SU-DHL-6 (cell line): ENCODE data around the gene LTF.

Experiments used
- H2AFZ ChIP-seq: fragments of 200-600 bp; sonication (generic); 2 replicates; pipeline ENCODE4 v1.6.1; 2014; ENCODE audit warnings: low read depth, mild to moderate bottlenecking, moderate library complexity, mixed read lengths, antibody characterized with exemption, low read length; ENCODE audit not compliant: severe bottlenecking
- H3F3A ChIP-seq: fragments of 200-600 bp; shearing (Covaris generic); 2 replicates; pipeline ENCODE4 v1.6.0; 2016; ENCODE audit warnings: antibody characterized with exemption, mild to moderate bottlenecking; ENCODE audit not compliant: insufficient read depth
- H3K27ac ChIP-seq: fragments of 200-600 bp; sonication (generic); 2 replicates; pipeline ENCODE4 v1.5.1; 2016; ENCODE audit warnings: low read depth, mild to moderate bottlenecking, low read length, moderate library complexity, mixed read lengths
- H3K27me3 ChIP-seq: fragments of 200-600 bp; sonication (generic), shearing (Covaris generic); 2 replicates; pipeline ENCODE4 v1.6.0; 2014; ENCODE audit warnings: mild to moderate bottlenecking, low read length
- H3K36me3 ChIP-seq: fragments of 200-600 bp; sonication (generic); 2 replicates; pipeline ENCODE4 v1.6.1; 2014; ENCODE audit warnings: mild to moderate bottlenecking, low read length, mixed read lengths
- H3K4me2 ChIP-seq: fragments of 300-600, 200-600 bp; shearing (Covaris generic), sonication (generic); 2 replicates; pipeline ENCODE4 v1.6.0; 2014; ENCODE audit warnings: low read length, low read depth, mild to moderate bottlenecking; ENCODE audit not compliant: poor library complexity, severe bottlenecking
- H3K4me3 ChIP-seq: fragments of 200-600 bp; sonication (generic); 2 replicates; pipeline ENCODE4 v1.5.1; 2014; ENCODE audit warnings: antibody characterized with exemption, low read length, mild to moderate bottlenecking, mixed read lengths; ENCODE audit not compliant: insufficient read depth, poor library complexity, severe bottlenecking
- H3K79me2 ChIP-seq: fragments of 200-600 bp; sonication (generic); 2 replicates; pipeline ENCODE4 v1.6.1; 2014; ENCODE audit warnings: mild to moderate bottlenecking, low read length, moderate library complexity; ENCODE audit not compliant: insufficient read depth
- H3K9ac ChIP-seq: fragments of 200-600 bp; sonication (generic); 2 replicates; pipeline ENCODE4 v1.7.0; 2014; ENCODE audit warnings: mild to moderate bottlenecking, low read length
- H3K9me2 ChIP-seq: fragments of 200-600 bp; sonication (generic); replicated peaks from 2 replicates; pipeline ENCODE4 v1.6.1; 2014; ENCODE audit warnings: low read length; ENCODE audit not compliant: insufficient read depth
- H3K9me3 ChIP-seq: fragments of 200-600 bp; sonication (generic); 2 replicates; pipeline ENCODE4 v1.6.1; 2014; ENCODE audit warnings: low read length, mixed read lengths; ENCODE audit not compliant: insufficient read depth
- H4K20me1 ChIP-seq: fragments of 200-600 bp; sonication (generic); 2 replicates; pipeline ENCODE4 v1.6.1; 2014; ENCODE audit warnings: low read depth, mild to moderate bottlenecking, antibody characterized with exemption, low read length, moderate library complexity, mixed read lengths
- EZH2phosphoT487 ChIP-seq: fragments of 200-600 bp; sonication (generic), shearing (Covaris generic); conservative IDR thresholded peaks from 2 replicates; pipeline ENCODE4 v1.6.1; 2018; ENCODE audit warnings: mild to moderate bottlenecking, antibody characterized with exemption, low read length, moderate library complexity, mixed read lengths
- TF ChIP-seq, protein P1 (sequence below): fragments of 200-600 bp; sonication (generic); IDR thresholded peaks from one replicate; pipeline ENCODE4 v1.5.1; 2017; ENCODE audit warnings: antibody characterized with exemption, mild to moderate bottlenecking, low read length, moderate library complexity; ENCODE audit not compliant: insufficient read depth, poor library complexity, severe bottlenecking

LTF gene

DNA sequence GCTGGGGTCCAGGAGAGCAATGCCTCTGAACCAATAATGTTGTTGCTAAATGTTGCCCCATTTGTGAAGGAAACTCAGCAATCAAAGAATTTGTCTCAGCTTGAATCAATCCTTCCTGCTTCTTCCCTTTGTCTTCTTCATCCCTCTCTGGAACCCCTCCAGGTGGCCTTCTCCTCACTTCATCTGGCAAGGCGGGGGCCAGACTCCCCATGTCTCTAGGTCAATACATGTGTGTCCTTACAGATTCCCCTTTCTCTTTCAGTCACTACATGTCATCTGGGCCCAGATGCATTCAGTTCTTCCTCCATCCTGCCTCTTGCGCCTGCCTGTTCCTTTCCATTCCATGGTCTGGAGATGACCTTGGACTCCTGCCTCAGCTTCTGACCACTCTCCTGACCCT is 8.0 kb upstream of the LTF start:
- no peak overlapping the region for H3K4me3 ChIP-seq
- no peaks in the 10 kb centered on the region for H4K20me1 ChIP-seq
- no peak overlapping the region for H3K4me2 ChIP-seq
- H3K9me3 ChIP-seq: no peaks in the 10 kb centered on the region
- no peak overlapping the region for H2AFZ ChIP-seq
- H3K9me2 ChIP-seq: no peaks in the 10 kb centered on the region
- TF ChIP-seq EZH2phosphoT487: no peak
- TF ChIP-seq, protein P1, sequence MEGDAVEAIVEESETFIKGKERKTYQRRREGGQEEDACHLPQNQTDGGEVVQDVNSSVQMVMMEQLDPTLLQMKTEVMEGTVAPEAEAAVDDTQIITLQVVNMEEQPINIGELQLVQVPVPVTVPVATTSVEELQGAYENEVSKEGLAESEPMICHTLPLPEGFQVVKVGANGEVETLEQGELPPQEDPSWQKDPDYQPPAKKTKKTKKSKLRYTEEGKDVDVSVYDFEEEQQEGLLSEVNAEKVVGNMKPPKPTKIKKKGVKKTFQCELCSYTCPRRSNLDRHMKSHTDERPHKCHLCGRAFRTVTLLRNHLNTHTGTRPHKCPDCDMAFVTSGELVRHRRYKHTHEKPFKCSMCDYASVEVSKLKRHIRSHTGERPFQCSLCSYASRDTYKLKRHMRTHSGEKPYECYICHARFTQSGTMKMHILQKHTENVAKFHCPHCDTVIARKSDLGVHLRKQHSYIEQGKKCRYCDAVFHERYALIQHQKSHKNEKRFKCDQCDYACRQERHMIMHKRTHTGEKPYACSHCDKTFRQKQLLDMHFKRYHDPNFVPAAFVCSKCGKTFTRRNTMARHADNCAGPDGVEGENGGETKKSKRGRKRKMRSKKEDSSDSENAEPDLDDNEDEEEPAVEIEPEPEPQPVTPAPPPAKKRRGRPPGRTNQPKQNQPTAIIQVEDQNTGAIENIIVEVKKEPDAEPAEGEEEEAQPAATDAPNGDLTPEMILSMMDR: no peak
- H3K36me3 ChIP-seq: no peaks in the 10 kb centered on the region
- H3K27ac ChIP-seq: no peak overlapping the region
- H3K79me2 ChIP-seq: no peaks in the 10 kb centered on the region
- no peaks in the 10 kb centered on the region for H3F3A ChIP-seq
- H3K9ac ChIP-seq: no peak overlapping the region
- no peaks in the 10 kb centered on the region for H3K27me3 ChIP-seq

DNA sequence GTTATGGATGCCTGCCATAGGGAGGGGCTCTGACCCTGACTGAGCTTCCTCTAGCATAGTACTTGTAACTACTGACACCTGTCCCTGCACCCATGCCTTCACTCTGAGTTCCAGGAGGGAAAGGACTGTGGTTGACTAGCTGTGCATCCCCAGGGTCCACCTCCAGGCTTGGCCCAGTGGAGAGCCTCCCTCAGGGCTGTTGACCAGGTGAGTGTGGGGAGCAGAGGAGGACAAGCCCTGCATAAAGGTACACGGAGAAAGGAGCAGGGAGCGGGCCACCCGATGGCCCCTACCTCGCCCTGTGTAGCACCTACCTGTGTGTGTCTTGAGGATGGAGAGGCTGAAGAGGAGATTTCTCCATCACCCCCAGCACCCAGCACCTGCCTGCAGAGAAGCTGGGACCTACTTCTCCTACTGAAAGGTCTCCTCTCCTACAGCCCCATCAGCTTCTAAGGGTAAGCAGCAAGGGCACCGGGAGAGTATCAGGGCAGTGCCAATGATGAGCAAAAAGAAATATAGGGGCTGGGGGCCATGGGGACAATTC is 6.7 kb upstream of the LTF start:
- H3K79me2 ChIP-seq: no peaks in the 10 kb centered on the region
- H3K27me3 ChIP-seq: no peaks in the 10 kb centered on the region
- H3K36me3 ChIP-seq: no peaks in the 10 kb centered on the region
- H3K27ac ChIP-seq: no peak overlapping the region
- no peak overlapping the region for H2AFZ ChIP-seq
- H3K9me2 ChIP-seq: no peaks in the 10 kb centered on the region
- H3K4me3 ChIP-seq: no peak overlapping the region
- no peaks in the 10 kb centered on the region for H3K9me3 ChIP-seq
- TF ChIP-seq, protein P1: no peak
- TF ChIP-seq EZH2phosphoT487: no peak
- H3F3A ChIP-seq: no peaks in the 10 kb centered on the region
- no peaks in the 10 kb centered on the region for H4K20me1 ChIP-seq
- no peak overlapping the region for H3K4me2 ChIP-seq
- H3K9ac ChIP-seq: no peak overlapping the region

DNA sequence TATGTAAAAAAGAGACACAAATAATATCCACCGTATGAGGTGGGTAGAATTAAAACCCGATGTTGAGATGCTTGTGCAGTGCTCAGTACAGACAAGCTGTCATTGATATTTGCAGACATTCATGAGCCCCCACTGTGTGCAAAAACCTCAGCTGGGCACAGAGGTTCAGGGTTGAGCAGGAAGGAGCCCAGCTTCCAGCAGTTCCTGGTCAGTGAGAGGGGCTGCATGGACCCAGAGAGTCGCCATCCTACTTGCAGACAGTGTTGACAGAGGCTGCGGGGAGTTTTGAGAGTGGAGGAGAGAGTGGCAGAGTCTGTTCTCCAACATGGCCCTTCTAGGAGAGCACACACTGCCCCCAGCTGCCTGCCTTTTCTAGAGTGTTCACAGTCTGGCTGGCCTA is 6.1 kb upstream of the LTF start:
- no peaks in the 10 kb centered on the region for H4K20me1 ChIP-seq
- no peaks in the 10 kb centered on the region for H3K79me2 ChIP-seq
- H3K4me2 ChIP-seq: no peak overlapping the region
- H3K9me2 ChIP-seq: no peaks in the 10 kb centered on the region
- H3K9me3 ChIP-seq: no peaks in the 10 kb centered on the region
- no peak overlapping the region for H3K9ac ChIP-seq
- TF ChIP-seq, protein P1: no peak
- TF ChIP-seq EZH2phosphoT487: no peak
- no peaks in the 10 kb centered on the region for H3K27me3 ChIP-seq
- H3K4me3 ChIP-seq: no peak overlapping the region
- H3K36me3 ChIP-seq: no peaks in the 10 kb centered on the region
- H3F3A ChIP-seq: no peaks in the 10 kb centered on the region
- H3K27ac ChIP-seq: no peak overlapping the region
- H2AFZ ChIP-seq: no peak overlapping the region
